ENCODE results near the gene INPP5D.

The INPP5D gene

GRCh38 chr2:233087713-233088112 lies 27.6 kb downstream of the INPP5D start:
- Histone ChIP-seq H3K27me3 (ENCODE audit: insufficient read depth, low read length, poor library complexity) (no peaks in the 10 kb centered on the region), H3K4me1 (ENCODE audit: insufficient read depth, low read length) (peaks cover 9% of the 10 kb centered on the region), H3K79me2 (ENCODE audit: insufficient read depth, low read length) (peaks cover 11% of the 10 kb centered on the region), H3K27ac (ENCODE audit: low read length) (no peak overlapping the region), H3K9ac (ENCODE audit: low read depth, low read length) (no peak overlapping the region), H2AFZ (ENCODE audit: low read depth, low read length) (no peak overlapping the region), H3K36me3 (ENCODE audit: insufficient read depth, low read length) (peaks cover 22% of the 10 kb centered on the region), H4K20me1 (ENCODE audit: insufficient read depth, low read length) (peaks cover 41% of the 10 kb centered on the region), H3K4me2 (ENCODE audit: insufficient read depth, low read length) (no peak overlapping the region), H3K9me3 (ENCODE audit: insufficient read depth, low read length, severe bottlenecking) (no peaks in the 10 kb centered on the region), H3K4me3 (ENCODE audit: low read depth in 1 of 2, low read length in 2 of 2) (no peak overlapping the region)
- no peak for TF ChIP-seq EZH2 (IDR thresholded peaks at IDR 0.05; ENCODE audit: borderline replicate concordance, low read depth, low read length, severe bottlenecking)
- DNase-seq, result no peak
- no peak for ATAC-seq (ENCODE audit: insufficient read depth, low read depth)

GRCh38 chr2:233088972-233089345 lies 28.8 kb downstream of the INPP5D start:
- no peak for TF ChIP-seq EZH2 (IDR thresholded peaks at IDR 0.05; ENCODE audit: borderline replicate concordance, low read depth, low read length, severe bottlenecking)
- no peak for TF ChIP-seq CTCF (IDR thresholded peaks at IDR 0.05; ENCODE audit: borderline replicate concordance, extremely low read depth, low read length, poor library complexity, severe bottlenecking)
- H3K79me2 ChIP-seq (ENCODE audit: insufficient read depth, low read length), result peaks cover 11% of the 10 kb centered on the region; the same call in 1 of the 2 replicates
- DNase-seq (no peak), ATAC-seq (ENCODE audit: insufficient read depth, low read depth) (no peak)
- no peak overlapping the region for H3K4me3 ChIP-seq (ENCODE audit: low read depth in 1 of 2, low read length in 2 of 2)
- H4K20me1 ChIP-seq (ENCODE audit: insufficient read depth, low read length), result peaks cover 30% of the 10 kb centered on the region
- no peak overlapping the region for H3K27ac ChIP-seq (ENCODE audit: low read length)
- no peak overlapping the region for H3K9ac ChIP-seq (ENCODE audit: low read depth, low read length)
- no peak overlapping the region for H3K4me2 ChIP-seq (ENCODE audit: insufficient read depth, low read length)
- peaks cover 16% of the 10 kb centered on the region for H3K36me3 ChIP-seq (ENCODE audit: insufficient read depth, low read length)
- H3K27me3 ChIP-seq (ENCODE audit: insufficient read depth, low read length, poor library complexity), result no peaks in the 10 kb centered on the region
- H3K4me1 ChIP-seq (ENCODE audit: insufficient read depth, low read length), result no peaks in the 10 kb centered on the region
- no peak overlapping the region for H2AFZ ChIP-seq (ENCODE audit: low read depth, low read length)
- no peaks in the 10 kb centered on the region for H3K9me3 ChIP-seq (ENCODE audit: insufficient read depth, low read length, severe bottlenecking)

GRCh38 chr2:233089851-233090250 lies 29.7 kb downstream of the INPP5D start:
- no peak for TF ChIP-seq EZH2 (IDR thresholded peaks at IDR 0.05; ENCODE audit: borderline replicate concordance, low read depth, low read length, severe bottlenecking)
- TF ChIP-seq CTCF (IDR thresholded peaks at IDR 0.05; ENCODE audit: borderline replicate concordance, extremely low read depth, low read length, poor library complexity, severe bottlenecking), result no peak
- Histone ChIP-seq H3K9ac (ENCODE audit: low read depth, low read length) (no peak overlapping the region), H3K4me3 (ENCODE audit: low read depth in 1 of 2, low read length in 2 of 2) (no peak overlapping the region), H3K27ac (ENCODE audit: low read length) (no peak overlapping the region), H3K27me3 (ENCODE audit: insufficient read depth, low read length, poor library complexity) (no peaks in the 10 kb centered on the region), H3K79me2 (ENCODE audit: insufficient read depth, low read length) (peaks cover 11% of the 10 kb centered on the region; the same call in 1 of the 2 replicates), H3K4me1 (ENCODE audit: insufficient read depth, low read length) (no peaks in the 10 kb centered on the region), H3K9me3 (ENCODE audit: insufficient read depth, low read length, severe bottlenecking) (no peaks in the 10 kb centered on the region), H2AFZ (ENCODE audit: low read depth, low read length) (no peak overlapping the region), H4K20me1 (ENCODE audit: insufficient read depth, low read length) (peaks cover 24% of the 10 kb centered on the region), H3K4me2 (ENCODE audit: insufficient read depth, low read length) (no peak overlapping the region), H3K36me3 (ENCODE audit: insufficient read depth, low read length) (peaks cover 9% of the 10 kb centered on the region)
- DNase-seq (no peak), ATAC-seq (ENCODE audit: insufficient read depth, low read depth) (no peak)

GRCh38 chr2:233090879-233091278 lies 30.7 kb downstream of the INPP5D start:
- H3K4me2 ChIP-seq (ENCODE audit: insufficient read depth, low read length), result no peak overlapping the region
- no peaks in the 10 kb centered on the region for H3K4me1 ChIP-seq (ENCODE audit: insufficient read depth, low read length)
- TF ChIP-seq EZH2 (IDR thresholded peaks at IDR 0.05; ENCODE audit: borderline replicate concordance, low read depth, low read length, severe bottlenecking) (no peak), CTCF (IDR thresholded peaks at IDR 0.05; ENCODE audit: borderline replicate concordance, extremely low read depth, low read length, poor library complexity, severe bottlenecking) (no peak)
- H3K9ac ChIP-seq (ENCODE audit: low read depth, low read length), result no peak overlapping the region
- H3K27me3 ChIP-seq (ENCODE audit: insufficient read depth, low read length, poor library complexity), result no peaks in the 10 kb centered on the region
- no peaks in the 10 kb centered on the region for H3K9me3 ChIP-seq (ENCODE audit: insufficient read depth, low read length, severe bottlenecking)
- DNase-seq (no peak), ATAC-seq (ENCODE audit: insufficient read depth, low read depth) (no peak)
- peaks cover 9% of the 10 kb centered on the region for H3K36me3 ChIP-seq (ENCODE audit: insufficient read depth, low read length)
- H2AFZ ChIP-seq (ENCODE audit: low read depth, low read length), result no peak overlapping the region
- H4K20me1 ChIP-seq (ENCODE audit: insufficient read depth, low read length), result peaks cover 22% of the 10 kb centered on the region
- no peak overlapping the region for H3K4me3 ChIP-seq (ENCODE audit: low read depth in 1 of 2, low read length in 2 of 2)
- no peak overlapping the region for H3K27ac ChIP-seq (ENCODE audit: low read length)
- H3K79me2 ChIP-seq (ENCODE audit: insufficient read depth, low read length), result peaks cover 11% of the 10 kb centered on the region; the same call in 1 of the 2 replicates
